HepG2 (cell line): ENCODE data around the gene CCL4L2. TPM values are rescaled to one million over a fixed set of nuclear protein-coding genes. Genes with fewer than 3 reads are reported as not detected.

Experiments used
- ADNP ChIP-seq: sonication (generic); formaldehyde crosslinking; IDR thresholded peaks from 2 replicates; pipeline ENCODE4 v1.4.0; 2020; ENCODE audit warnings: missing genetic modification reagents
- CCAR2 ChIP-seq: fragments of 200-400 bp; formaldehyde crosslinking; optimal IDR thresholded peaks from 2 replicates; pipeline ENCODE3; 2018; ENCODE audit warnings: low read depth, mild to moderate bottlenecking, low read length, moderate library complexity
- CHD2 ChIP-seq: IDR thresholded peaks from 2 replicates; pipeline ENCODE4 v1.6.1; 2011; ENCODE audit warnings: low read depth, low read length, improper control_type of control experiment
- DNMT1 ChIP-seq: sonication (generic); formaldehyde crosslinking; IDR thresholded peaks from 2 replicates; pipeline ENCODE4 v1.5.1; 2020; ENCODE audit warnings: mild to moderate bottlenecking, missing genetic modification reagents
- ETV5 ChIP-seq: IDR thresholded peaks from 2 replicates; pipeline ENCODE4 v1.6.1; 2018; ENCODE audit warnings: missing biosample characterization, missing genetic modification reagents, inconsistent platforms, borderline replicate concordance
- KDM1A ChIP-seq: IDR thresholded peaks from 2 replicates; pipeline ENCODE4 v1.6.1; 2016; ENCODE audit warnings: missing compliant biosample characterization
- MEF2D ChIP-seq: sonication (generic); formaldehyde crosslinking; IDR thresholded peaks from 2 replicates; pipeline ENCODE4 v1.5.1; 2020; ENCODE audit warnings: mild to moderate bottlenecking, missing genetic modification reagents
- TMF1 ChIP-seq: sonication (generic); formaldehyde crosslinking; IDR thresholded peaks from 2 replicates; pipeline ENCODE4 v1.8.1; 2022; ENCODE audit warnings: low read depth, missing genetic modification reagents
- TP53 ChIP-seq: sonication (generic); formaldehyde crosslinking; conservative IDR thresholded peaks from 2 replicates; pipeline ENCODE4 v1.4.0; 2020; ENCODE audit warnings: missing genetic modification reagents
- ZMAT3 ChIP-seq: sonication (generic); formaldehyde crosslinking; conservative IDR thresholded peaks from 2 replicates; pipeline ENCODE4 v1.7.0; 2021; ENCODE audit warnings: missing genetic modification reagents
- ZNF207 ChIP-seq: fragments of 450-650 bp; IDR thresholded peaks from 2 replicates; pipeline ENCODE4 v1.6.1; 2016; ENCODE audit warnings: antibody characterized with exemption, borderline replicate concordance
- ZNF234 ChIP-seq: sonication (generic); formaldehyde crosslinking; conservative IDR thresholded peaks from 2 replicates; pipeline ENCODE4 v1.5.1; 2020; ENCODE audit warnings: mild to moderate bottlenecking, missing genetic modification reagents
- ZNF326 ChIP-seq: sonication (generic); formaldehyde crosslinking; IDR thresholded peaks from 2 replicates; pipeline ENCODE4 v1.4.0; 2020; ENCODE audit warnings: missing genetic modification reagents, borderline replicate concordance
- ZNF333 ChIP-seq: sonication (generic); formaldehyde crosslinking; IDR thresholded peaks from 2 replicates; pipeline ENCODE4 v1.4.0; 2020; ENCODE audit warnings: mild to moderate bottlenecking, missing genetic modification reagents, borderline replicate concordance
- ZNF619 ChIP-seq: sonication (generic); formaldehyde crosslinking; IDR thresholded peaks from 2 replicates; pipeline ENCODE4 v1.4.0; 2020; ENCODE audit warnings: mild to moderate bottlenecking, missing genetic modification reagents
- polyA plus RNA-seq, 8 experiments: library from polyadenylated mRNA; depleted of rRNA in 3 of 8; stranded (reverse) in 7 of 8; unstranded in 1 of 8; fragments of >200 nt; fragmentation: Illumina TruSeq in 4 of 8; extraction: Trizol in 4 of 8; gene quantifications; 2 replicates each; pipeline versions ENCODE4 v1.2.1 to v1.2.3, GENCODE V29; 2011 to 2016; ENCODE audit warnings: low read depth in 4 of 8, missing spikeins in 1 of 8, mixed read lengths in 1 of 8; ENCODE audit not compliant: insufficient read depth in 1 of 8
- total RNA-seq, 5 experiments: library from RNA; depleted of rRNA; stranded (reverse); fragments of >200 nt; fragmentation: Illumina TruSeq; extraction: Trizol; gene quantifications; 2 replicates each; pipeline ENCODE4 v1.2.3, GENCODE V29; 2016; ENCODE audit warnings: low read depth in 1 of 5
- TF ChIP-seq, protein P1 (sequence below): sonication (generic); formaldehyde crosslinking; IDR thresholded peaks from 2 replicates; pipeline ENCODE4 v1.4.0; 2020; ENCODE audit warnings: mild to moderate bottlenecking, missing genetic modification reagents
- TF ChIP-seq, protein P2 (sequence below): sonication (generic); formaldehyde crosslinking; IDR thresholded peaks from one replicate; pipeline ENCODE4 v1.5.1; 2020; ENCODE audit warnings: mild to moderate bottlenecking, missing genetic modification reagents; ENCODE audit errors: not compliant biosample characterization
- TF ChIP-seq, protein P3 (sequence below): sonication (generic); formaldehyde crosslinking; IDR thresholded peaks from 2 replicates; pipeline ENCODE4 v1.5.0; 2020; ENCODE audit warnings: missing genetic modification reagents

The CCL4L2 gene
- total and polyA plus RNA-seq, 2 of the 13 experiments (the other 11 are each of a cell fraction or from before 2014, with no cell fraction given): not detected

DNA sequence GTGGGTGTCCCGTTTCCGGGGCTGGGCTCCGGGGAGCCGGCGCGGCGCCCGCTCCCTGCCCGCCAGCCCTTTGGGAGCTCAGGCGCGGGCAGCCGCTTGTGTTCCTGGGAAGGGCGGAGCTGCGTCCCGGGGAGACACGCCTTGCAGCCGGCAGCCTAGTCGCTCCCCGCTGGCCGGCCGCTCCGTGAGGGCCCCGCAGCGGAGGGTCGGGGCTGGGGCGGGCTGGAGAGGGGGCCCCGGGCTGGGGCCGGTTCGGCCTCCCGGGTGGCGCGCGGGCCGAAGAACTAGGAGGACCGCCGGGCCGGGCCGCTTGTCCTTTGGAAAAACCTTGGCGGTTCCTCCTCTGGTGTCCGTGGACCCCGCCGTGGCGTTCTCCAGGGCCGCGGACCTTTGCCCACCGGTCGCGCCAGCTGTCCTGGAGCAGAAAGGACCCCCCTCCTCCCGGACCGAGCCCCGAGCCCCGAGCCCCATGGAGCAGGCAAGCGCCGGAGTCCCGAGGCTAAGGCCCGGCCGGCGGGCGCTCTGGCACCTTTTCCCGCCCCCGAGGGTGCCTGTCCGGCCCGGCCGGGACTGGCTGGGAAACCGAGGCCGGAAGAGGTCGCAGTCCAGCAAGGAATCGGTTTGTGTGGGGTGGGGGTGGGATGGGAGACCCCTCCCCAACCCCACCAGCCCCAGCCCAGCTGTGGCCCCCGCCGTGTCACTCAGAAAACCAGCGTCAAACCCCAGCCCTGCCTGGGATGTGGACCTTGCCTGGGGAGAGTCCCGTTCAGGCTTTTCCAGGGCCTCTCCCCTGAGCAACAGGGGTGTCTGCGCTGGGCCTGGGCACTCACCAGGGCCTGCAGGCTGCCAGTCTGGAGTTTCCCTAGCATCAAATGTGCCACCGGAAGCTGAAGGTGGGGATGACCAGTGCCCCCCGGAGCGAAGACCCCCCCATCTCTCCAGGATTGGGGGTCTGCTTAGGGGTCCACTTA, 27.6 kb upstream of the CCL4L2 start (continued):
- no peak for TF ChIP-seq ADNP (CRISPR knock-in tag)
- TF ChIP-seq, protein P1, sequence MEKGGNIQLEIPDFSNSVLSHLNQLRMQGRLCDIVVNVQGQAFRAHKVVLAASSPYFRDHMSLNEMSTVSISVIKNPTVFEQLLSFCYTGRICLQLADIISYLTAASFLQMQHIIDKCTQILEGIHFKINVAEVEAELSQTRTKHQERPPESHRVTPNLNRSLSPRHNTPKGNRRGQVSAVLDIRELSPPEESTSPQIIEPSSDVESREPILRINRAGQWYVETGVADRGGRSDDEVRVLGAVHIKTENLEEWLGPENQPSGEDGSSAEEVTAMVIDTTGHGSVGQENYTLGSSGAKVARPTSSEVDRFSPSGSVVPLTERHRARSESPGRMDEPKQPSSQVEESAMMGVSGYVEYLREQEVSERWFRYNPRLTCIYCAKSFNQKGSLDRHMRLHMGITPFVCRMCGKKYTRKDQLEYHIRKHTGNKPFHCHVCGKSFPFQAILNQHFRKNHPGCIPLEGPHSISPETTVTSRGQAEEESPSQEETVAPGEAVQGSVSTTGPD (CRISPR knock-in tag): no peak
- TF ChIP-seq KDM1A (CRISPR knock-in tag): no peak
- no peak for TF ChIP-seq CCAR2
- no peak for TF ChIP-seq ZNF326 (CRISPR knock-in tag)
- TF ChIP-seq ZNF234 (CRISPR knock-in tag): no peak
- peak; percentile 43; the same call in 1 of the 2 replicates for TF ChIP-seq ZNF333 (CRISPR knock-in tag)
- TF ChIP-seq, protein P2, sequence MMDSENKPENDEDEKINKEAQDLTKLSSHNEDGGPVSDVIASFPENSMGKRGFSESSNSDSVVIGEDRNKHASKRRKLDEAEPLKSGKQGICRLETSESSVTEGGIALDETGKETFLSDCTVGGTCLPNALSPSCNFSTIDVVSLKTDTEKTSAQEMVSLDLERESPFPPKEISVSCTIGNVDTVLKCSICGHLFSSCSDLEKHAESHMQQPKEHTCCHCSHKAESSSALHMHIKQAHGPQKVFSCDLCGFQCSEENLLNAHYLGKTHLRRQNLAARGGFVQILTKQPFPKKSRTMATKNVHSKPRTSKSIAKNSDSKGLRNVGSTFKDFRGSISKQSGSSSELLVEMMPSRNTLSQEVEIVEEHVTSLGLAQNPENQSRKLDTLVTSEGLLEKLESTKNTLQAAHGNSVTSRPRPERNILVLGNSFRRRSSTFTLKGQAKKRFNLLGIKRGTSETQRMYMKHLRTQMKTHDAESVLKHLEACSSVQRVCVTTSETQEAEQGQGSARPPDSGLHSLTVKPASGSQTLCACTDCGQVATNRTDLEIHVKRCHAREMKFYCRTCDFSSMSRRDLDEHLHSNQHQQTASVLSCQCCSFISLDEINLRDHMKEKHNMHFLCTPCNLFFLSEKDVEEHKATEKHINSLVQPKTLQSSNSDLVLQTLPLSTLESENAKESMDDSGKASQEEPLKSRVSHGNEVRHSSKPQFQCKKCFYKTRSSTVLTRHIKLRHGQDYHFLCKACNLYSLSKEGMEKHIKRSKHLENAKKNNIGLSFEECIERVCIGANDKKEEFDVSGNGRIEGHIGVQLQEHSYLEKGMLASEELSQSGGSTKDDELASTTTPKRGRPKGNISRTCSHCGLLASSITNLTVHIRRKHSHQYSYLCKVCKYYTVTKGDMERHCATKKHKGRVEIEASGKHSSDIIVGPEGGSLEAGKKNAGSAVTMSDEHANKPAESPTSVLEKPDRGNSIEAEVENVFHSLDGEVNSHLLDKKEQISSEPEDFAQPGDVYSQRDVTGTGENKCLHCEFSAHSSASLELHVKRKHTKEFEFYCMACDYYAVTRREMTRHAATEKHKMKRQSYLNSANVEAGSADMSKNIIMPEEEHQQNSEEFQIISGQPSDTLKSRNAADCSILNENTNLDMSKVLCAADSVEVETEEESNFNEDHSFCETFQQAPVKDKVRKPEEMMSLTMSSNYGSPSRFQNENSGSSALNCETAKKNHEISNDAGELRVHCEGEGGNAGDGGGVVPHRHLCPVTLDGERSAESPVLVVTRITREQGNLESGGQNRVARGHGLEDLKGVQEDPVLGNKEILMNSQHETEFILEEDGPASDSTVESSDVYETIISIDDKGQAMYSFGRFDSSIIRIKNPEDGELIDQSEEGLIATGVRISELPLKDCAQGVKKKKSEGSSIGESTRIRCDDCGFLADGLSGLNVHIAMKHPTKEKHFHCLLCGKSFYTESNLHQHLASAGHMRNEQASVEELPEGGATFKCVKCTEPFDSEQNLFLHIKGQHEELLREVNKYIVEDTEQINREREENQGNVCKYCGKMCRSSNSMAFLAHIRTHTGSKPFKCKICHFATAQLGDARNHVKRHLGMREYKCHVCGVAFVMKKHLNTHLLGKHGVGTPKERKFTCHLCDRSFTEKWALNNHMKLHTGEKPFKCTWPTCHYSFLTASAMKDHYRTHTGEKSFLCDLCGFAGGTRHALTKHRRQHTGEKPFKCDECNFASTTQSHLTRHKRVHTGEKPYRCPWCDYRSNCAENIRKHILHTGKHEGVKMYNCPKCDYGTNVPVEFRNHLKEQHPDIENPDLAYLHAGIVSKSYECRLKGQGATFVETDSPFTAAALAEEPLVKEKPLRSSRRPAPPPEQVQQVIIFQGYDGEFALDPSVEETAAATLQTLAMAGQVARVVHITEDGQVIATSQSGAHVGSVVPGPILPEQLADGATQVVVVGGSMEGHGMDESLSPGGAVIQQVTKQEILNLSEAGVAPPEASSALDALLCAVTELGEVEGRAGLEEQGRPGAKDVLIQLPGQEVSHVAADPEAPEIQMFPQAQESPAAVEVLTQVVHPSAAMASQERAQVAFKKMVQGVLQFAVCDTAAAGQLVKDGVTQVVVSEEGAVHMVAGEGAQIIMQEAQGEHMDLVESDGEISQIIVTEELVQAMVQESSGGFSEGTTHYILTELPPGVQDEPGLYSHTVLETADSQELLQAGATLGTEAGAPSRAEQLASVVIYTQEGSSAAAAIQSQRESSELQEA (CRISPR knock-in tag): no peak
- TF ChIP-seq ZNF619 (CRISPR knock-in tag): 0 out of 2 replicates have a peak, but pooled peaks have one; percentile 55
- TF ChIP-seq DNMT1 (CRISPR knock-in tag): no peak
- TF ChIP-seq TMF1 (CRISPR knock-in tag): no peak
- TF ChIP-seq ETV5: no peak
- TF ChIP-seq ZNF207: no peak
- no peak for TF ChIP-seq TP53 (CRISPR knock-in tag)
- no peak for TF ChIP-seq CHD2
- TF ChIP-seq, protein P3, sequence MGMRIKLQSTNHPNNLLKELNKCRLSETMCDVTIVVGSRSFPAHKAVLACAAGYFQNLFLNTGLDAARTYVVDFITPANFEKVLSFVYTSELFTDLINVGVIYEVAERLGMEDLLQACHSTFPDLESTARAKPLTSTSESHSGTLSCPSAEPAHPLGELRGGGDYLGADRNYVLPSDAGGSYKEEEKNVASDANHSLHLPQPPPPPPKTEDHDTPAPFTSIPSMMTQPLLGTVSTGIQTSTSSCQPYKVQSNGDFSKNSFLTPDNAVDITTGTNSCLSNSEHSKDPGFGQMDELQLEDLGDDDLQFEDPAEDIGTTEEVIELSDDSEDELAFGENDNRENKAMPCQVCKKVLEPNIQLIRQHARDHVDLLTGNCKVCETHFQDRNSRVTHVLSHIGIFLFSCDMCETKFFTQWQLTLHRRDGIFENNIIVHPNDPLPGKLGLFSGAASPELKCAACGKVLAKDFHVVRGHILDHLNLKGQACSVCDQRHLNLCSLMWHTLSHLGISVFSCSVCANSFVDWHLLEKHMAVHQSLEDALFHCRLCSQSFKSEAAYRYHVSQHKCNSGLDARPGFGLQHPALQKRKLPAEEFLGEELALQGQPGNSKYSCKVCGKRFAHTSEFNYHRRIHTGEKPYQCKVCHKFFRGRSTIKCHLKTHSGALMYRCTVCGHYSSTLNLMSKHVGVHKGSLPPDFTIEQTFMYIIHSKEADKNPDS (CRISPR knock-in tag): no peak
- TF ChIP-seq MEF2D (CRISPR knock-in tag): no peak
- no peak for TF ChIP-seq ZMAT3 (CRISPR knock-in tag)
